MCF 10A (cell line): ENCODE results near the gene APBB1. TPM values are rescaled to one million over a fixed set of nuclear protein-coding genes. Genes with fewer than 3 reads are reported as not detected.

ENCODE experiments used
- BruUV-seq: library from RNA; stranded (reverse); fragments of 400-500 nt; replicated peaks from 2 replicates; lab custom pipeline; 2021; lab: Mats Ljungman, UMichigan
- CTCF ChIA-PET: fragments of 300-600 bp; sonication (Branson Sonifier 250); formaldehyde crosslinking; extraction: SDS; loops from one replicate; lab custom pipeline; 2021; ENCODE audit warnings: antibody characterized with exemption, inconsistent platforms; lab: Yijun Ruan, JAX
- POLR2A ChIA-PET: fragments of 300-600, 350-650 bp; sonication (Branson Sonifier 250); formaldehyde crosslinking; extraction: SDS; loops from one replicate; lab custom pipeline; 2020; ENCODE audit warnings: antibody characterized with exemption, inconsistent platforms; lab: Yijun Ruan, JAX
- DNase-seq: peaks from one replicate; pipeline ENCODE4 v3.0.0-alpha.2; 2018; ENCODE audit not compliant: unreplicated experiment
- H3K27ac Mint-ChIP-seq: one replicate; pipeline ENCODE4 v1.8.0; 2022; ENCODE audit warnings: mild to moderate bottlenecking, low read depth, mixed read lengths; ENCODE audit not compliant: unreplicated experiment
- H3K27me3 Mint-ChIP-seq: one replicate; pipeline ENCODE4 v1.8.0; 2022; ENCODE audit warnings: mixed read lengths; ENCODE audit not compliant: insufficient read depth, unreplicated experiment
- H3K36me3 Mint-ChIP-seq: one replicate; pipeline ENCODE4 v1.8.0; 2022; ENCODE audit warnings: mild to moderate bottlenecking, moderate library complexity, mixed read lengths; ENCODE audit not compliant: insufficient read depth, unreplicated experiment
- H3K4me1 Mint-ChIP-seq: one replicate; pipeline ENCODE4 v1.8.0; 2022; ENCODE audit warnings: mixed read lengths; ENCODE audit not compliant: insufficient read depth, unreplicated experiment
- H3K4me3 Mint-ChIP-seq: one replicate; pipeline ENCODE4 v1.8.0; 2022; ENCODE audit warnings: mild to moderate bottlenecking, moderate library complexity, mixed read lengths; ENCODE audit not compliant: unreplicated experiment
- H3K9me3 Mint-ChIP-seq: one replicate; pipeline ENCODE4 v1.8.0; 2022; ENCODE audit warnings: mixed read lengths; ENCODE audit not compliant: unreplicated experiment
- intact Hi-C: fragments of 100-400 bp; cut with micrococcal nuclease; formaldehyde crosslinking; loops from 2 replicates; pipeline ENCODE4 v1.14.1; 2022
- total RNA-seq: library from RNA; stranded (reverse); gene quantifications from 2 replicates; pipeline ENCODE4 v1.2.3, GENCODE V29; 2022
- TF ChIP-seq, protein P1 (sequence below): fragments of 200-600 bp; IDR thresholded peaks from one replicate; pipeline ENCODE4 v1.8.0; 2022; ENCODE audit warnings: antibody characterized with exemption, mild to moderate bottlenecking; ENCODE audit not compliant: unreplicated experiment

Gene APBB1
- total RNA-seq, 1 experiment from 2014 or later = 0.89 TPM

DNA sequence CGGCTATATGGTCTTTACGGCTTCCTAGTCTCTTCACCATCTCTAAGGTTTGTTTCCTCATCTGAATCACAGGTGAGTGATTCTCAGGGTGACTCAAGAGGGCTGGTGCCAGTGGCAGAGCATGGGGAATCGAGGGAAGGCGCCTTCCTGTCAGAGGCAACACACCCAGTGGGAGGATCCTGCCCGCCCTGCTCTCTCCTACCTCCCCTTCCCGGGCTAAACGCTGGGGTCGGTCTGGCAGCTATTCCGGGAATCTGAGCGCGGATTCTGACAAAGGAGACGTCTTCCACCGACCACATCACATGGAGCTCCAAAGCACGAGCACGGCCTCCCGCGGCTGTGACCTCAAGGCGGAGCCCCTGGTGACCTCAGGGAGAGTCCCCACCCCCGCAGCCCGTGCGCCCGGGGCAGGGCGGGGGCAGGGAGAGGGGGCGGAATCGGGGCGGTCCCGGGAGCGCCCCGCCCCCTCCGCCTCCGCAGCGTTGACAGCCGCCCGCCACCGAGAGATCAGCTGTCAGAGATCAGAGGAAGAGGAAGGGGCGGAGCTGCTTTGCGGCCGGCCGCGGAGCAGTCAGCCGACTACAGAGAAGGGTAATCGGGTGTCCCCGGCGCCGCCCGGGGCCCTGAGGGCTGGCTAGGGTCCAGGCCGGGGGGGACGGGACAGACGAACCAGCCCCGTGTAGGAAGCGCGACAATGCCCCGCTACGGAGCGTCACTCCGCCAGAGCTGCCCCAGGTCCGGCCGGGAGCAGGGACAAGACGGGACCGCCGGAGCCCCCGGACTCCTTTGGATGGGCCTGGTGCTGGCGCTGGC lies 28.8 kb downstream of the APBB1 start, which contains the start of gene SMPD1:
Gene SMPD1, plus strand, starts transcription at position 570 of the 813 bp plus-strand sequence. Its CDS starts 125 bp downstream, at position 695.
- TF ChIP-seq, protein P1, sequence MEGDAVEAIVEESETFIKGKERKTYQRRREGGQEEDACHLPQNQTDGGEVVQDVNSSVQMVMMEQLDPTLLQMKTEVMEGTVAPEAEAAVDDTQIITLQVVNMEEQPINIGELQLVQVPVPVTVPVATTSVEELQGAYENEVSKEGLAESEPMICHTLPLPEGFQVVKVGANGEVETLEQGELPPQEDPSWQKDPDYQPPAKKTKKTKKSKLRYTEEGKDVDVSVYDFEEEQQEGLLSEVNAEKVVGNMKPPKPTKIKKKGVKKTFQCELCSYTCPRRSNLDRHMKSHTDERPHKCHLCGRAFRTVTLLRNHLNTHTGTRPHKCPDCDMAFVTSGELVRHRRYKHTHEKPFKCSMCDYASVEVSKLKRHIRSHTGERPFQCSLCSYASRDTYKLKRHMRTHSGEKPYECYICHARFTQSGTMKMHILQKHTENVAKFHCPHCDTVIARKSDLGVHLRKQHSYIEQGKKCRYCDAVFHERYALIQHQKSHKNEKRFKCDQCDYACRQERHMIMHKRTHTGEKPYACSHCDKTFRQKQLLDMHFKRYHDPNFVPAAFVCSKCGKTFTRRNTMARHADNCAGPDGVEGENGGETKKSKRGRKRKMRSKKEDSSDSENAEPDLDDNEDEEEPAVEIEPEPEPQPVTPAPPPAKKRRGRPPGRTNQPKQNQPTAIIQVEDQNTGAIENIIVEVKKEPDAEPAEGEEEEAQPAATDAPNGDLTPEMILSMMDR = no peak
- peak; percentile 91 for DNase-seq
- intact Hi-C loops = loop anchor here (1.0 to 5.0 kb wide), 2 partner anchors 42 to 292 kb away; partner anchors contain the start of gene MRPL17
- peaks cover 29% of the 10 kb centered on the region for H3K4me1 Mint-ChIP-seq
- no peaks in the 10 kb centered on the region for H3K9me3 Mint-ChIP-seq
- H3K27ac Mint-ChIP-seq = peak within 1 kb of the TSS; percentile 96
- H3K36me3 Mint-ChIP-seq = no peaks in the 10 kb centered on the region
- no peaks in the 10 kb centered on the region for H3K27me3 Mint-ChIP-seq
- POLR2A ChIA-PET = interaction anchor here (0.6 to 5.3 kb wide), 18 partner anchors 10 to 770 kb away, joined by 3 to 32 read pairs (median 6); partner anchors contain the start of genes APBB1, ARFIP2, CAVIN3 and ILK
- CTCF ChIA-PET = interaction anchor here (0.5 to 2.5 kb wide), 8 partner anchors 11 to 370 kb away, joined by 3 to 16 read pairs (median 4); no protein-coding TSS in a partner anchor
- BruUV-seq = no TSS peak
- peak within 1 kb of the TSS; percentile 94 for H3K4me3 Mint-ChIP-seq

DNA sequence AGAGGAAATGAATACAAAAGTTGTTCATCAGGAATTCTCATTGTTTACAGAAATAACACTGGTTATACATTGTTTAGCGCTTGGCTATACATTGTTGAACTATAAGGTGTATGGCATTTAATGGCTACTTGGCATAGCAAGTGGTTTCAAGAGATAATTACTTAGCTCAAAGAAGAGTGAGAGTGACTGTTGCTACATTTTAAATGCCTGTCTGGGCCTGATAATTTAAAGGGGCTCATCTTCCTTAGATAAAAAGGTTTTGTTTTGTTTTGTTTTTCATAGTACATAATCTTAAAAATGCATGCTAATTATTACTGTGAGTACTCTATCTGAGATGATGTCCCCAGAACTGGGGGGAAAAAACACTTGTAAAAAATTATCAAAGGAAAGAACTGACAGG lies 30.1 kb downstream of the APBB1 start:
- no peak for DNase-seq
- Mint-ChIP-seq H3K36me3 (no peaks in the 10 kb centered on the region), H3K4me1 (peaks cover 29% of the 10 kb centered on the region), H3K9me3 (no peaks in the 10 kb centered on the region), H3K4me3 (peak overlapping the region; percentile 94), H3K27me3 (no peaks in the 10 kb centered on the region), H3K27ac (peak overlapping the region; percentile 96)
- POLR2A ChIA-PET = interaction anchor here (0.6 to 5.3 kb wide), 13 partner anchors 10 to 230 kb away, joined by 3 to 32 read pairs (median 6); partner anchors contain the start of genes APBB1, ARFIP2, CAVIN3 and DNHD1
- CTCF ChIA-PET = interaction anchor here (0.6 to 4.4 kb wide), 10 partner anchors 10 to 144 kb away, joined by 3 to 50 read pairs (median 4); no protein-coding TSS in a partner anchor
- no TSS peak for BruUV-seq
- intact Hi-C loops = no loop called here
- TF ChIP-seq, protein P1 = no peak

DNA sequence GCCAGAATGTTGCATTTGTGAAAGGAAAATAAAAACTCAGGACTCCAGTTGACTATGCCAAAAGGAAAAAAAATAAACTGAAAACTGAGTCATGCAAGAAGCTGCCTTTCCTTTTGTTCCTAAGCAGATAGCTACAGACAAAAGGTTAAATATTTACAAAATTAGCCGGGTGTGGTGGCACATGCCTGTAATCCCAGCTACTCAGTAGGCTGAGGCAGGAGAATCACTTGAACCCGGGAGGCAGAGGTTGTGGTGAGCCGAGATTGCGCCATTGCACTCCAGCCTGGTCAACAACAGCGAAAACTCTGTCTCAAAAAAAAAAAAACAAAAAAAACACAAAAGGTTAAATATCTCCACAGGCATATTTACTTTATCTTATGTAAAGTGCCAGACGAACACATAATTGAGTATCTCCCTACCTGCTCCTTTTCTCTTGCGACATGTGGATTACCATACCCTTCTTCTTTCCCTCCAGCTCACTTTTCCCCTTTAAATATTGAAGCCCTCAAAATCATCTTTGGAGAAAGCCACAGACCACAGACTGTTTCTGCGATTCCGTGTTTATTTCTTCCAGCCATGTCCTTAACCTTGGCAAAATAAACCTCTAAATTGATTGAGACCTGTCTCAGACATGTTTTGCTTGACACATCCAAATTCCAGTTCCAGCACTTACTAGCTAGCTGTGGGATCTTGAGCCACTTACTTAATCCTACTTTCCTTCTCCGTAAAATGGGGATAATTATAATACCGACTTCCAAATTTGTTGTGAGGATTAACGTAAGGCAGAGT lies 30.9 kb downstream of the APBB1 start:
- ChIA-PET POLR2A (interaction anchor here (0.7 to 5.3 kb wide), 13 partner anchors 19 to 231 kb away, joined by 3 to 32 read pairs (median 4); partner anchors contain the start of genes APBB1, ARFIP2, CAVIN3 and DNHD1), CTCF (interaction anchor here (0.5 to 4.4 kb wide), 13 partner anchors 10 to 424 kb away, joined by 3 to 50 read pairs (median 5); no protein-coding TSS in a partner anchor)
- Mint-ChIP-seq H3K4me3 (peak overlapping the region; percentile 33), H3K9me3 (no peaks in the 10 kb centered on the region), H3K36me3 (no peaks in the 10 kb centered on the region), H3K27me3 (no peaks in the 10 kb centered on the region), H3K4me1 (peaks cover 29% of the 10 kb centered on the region), H3K27ac (peak overlapping the region; percentile 77)
- TF ChIP-seq, protein P1 = no peak
- intact Hi-C loops = no loop called here
- BruUV-seq = no TSS peak
- peak; percentile 31 for DNase-seq
